HFFc6 (cell line): ENCODE measurements around the gene BHLHE40. TPM values are rescaled to one million over a fixed set of nuclear protein-coding genes. Genes with fewer than 3 reads are reported as not detected.

ENCODE experiments used
- DNase-seq: peaks from one replicate; pipeline ENCODE4 v3.0.0-alpha.2; 2018
- H3K27ac Mint-ChIP-seq: 2 replicates; pipeline ENCODE4 v1.8.0; 2020; ENCODE audit warnings: mild to moderate bottlenecking, mixed read lengths
- H3K27me3 Mint-ChIP-seq: 2 replicates; pipeline ENCODE4 v1.8.0; 2021; ENCODE audit warnings: mild to moderate bottlenecking, moderate library complexity, mixed read lengths; ENCODE audit not compliant: insufficient read depth
- H3K36me3 Mint-ChIP-seq: 2 replicates; pipeline ENCODE4 v1.8.0; 2021; ENCODE audit warnings: low read depth, mixed read lengths
- H3K4me1 Mint-ChIP-seq: 2 replicates; pipeline ENCODE4 v1.8.0; 2020; ENCODE audit warnings: low read depth, mixed read lengths
- H3K4me3 Mint-ChIP-seq: 2 replicates; pipeline ENCODE4 v1.8.0; 2020; ENCODE audit warnings: mild to moderate bottlenecking, moderate library complexity, mixed read lengths
- H3K9me3 Mint-ChIP-seq: 2 replicates; pipeline ENCODE4 v1.8.0; 2020; ENCODE audit warnings: mild to moderate bottlenecking, mixed read lengths
- total RNA-seq, 6 experiments: library from RNA; stranded (reverse); fragmentation: NEBNext Ultra II Directional; extraction: Animal tissue kit (Norgen Biotek cat#: 25700); gene quantifications; 2 replicates in 1 of 6; 3 replicates in 5 of 6; pipeline ENCODE4 v1.2.3, GENCODE V29; 2021
- TF ChIP-seq, protein P1 (sequence below): fragments of 200-600 bp; sonication (generic); IDR thresholded peaks from 2 replicates; pipeline ENCODE4 v1.5.0; 2021; ENCODE audit warnings: antibody characterized with exemption, mild to moderate bottlenecking

BHLHE40 gene
- total RNA-seq, 6 experiments from 2014 or later, result 10.2 to 11.8 (median 10.7) TPM

GRCh38 chr3:4986175-4986781 lies 7.0 kb downstream of the BHLHE40 start:
- H3K27me3 Mint-ChIP-seq, result no peaks in the 10 kb centered on the region
- H3K27ac Mint-ChIP-seq, result peak overlapping the region; percentile 94
- peak overlapping the region; percentile 84 for H3K4me3 Mint-ChIP-seq
- peaks cover 19% of the 10 kb centered on the region for H3K36me3 Mint-ChIP-seq
- H3K4me1 Mint-ChIP-seq, result peaks cover 59% of the 10 kb centered on the region
- no peaks in the 10 kb centered on the region for H3K9me3 Mint-ChIP-seq
- no peak for DNase-seq
- TF ChIP-seq, protein P1, sequence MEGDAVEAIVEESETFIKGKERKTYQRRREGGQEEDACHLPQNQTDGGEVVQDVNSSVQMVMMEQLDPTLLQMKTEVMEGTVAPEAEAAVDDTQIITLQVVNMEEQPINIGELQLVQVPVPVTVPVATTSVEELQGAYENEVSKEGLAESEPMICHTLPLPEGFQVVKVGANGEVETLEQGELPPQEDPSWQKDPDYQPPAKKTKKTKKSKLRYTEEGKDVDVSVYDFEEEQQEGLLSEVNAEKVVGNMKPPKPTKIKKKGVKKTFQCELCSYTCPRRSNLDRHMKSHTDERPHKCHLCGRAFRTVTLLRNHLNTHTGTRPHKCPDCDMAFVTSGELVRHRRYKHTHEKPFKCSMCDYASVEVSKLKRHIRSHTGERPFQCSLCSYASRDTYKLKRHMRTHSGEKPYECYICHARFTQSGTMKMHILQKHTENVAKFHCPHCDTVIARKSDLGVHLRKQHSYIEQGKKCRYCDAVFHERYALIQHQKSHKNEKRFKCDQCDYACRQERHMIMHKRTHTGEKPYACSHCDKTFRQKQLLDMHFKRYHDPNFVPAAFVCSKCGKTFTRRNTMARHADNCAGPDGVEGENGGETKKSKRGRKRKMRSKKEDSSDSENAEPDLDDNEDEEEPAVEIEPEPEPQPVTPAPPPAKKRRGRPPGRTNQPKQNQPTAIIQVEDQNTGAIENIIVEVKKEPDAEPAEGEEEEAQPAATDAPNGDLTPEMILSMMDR, result no peak

DNA sequence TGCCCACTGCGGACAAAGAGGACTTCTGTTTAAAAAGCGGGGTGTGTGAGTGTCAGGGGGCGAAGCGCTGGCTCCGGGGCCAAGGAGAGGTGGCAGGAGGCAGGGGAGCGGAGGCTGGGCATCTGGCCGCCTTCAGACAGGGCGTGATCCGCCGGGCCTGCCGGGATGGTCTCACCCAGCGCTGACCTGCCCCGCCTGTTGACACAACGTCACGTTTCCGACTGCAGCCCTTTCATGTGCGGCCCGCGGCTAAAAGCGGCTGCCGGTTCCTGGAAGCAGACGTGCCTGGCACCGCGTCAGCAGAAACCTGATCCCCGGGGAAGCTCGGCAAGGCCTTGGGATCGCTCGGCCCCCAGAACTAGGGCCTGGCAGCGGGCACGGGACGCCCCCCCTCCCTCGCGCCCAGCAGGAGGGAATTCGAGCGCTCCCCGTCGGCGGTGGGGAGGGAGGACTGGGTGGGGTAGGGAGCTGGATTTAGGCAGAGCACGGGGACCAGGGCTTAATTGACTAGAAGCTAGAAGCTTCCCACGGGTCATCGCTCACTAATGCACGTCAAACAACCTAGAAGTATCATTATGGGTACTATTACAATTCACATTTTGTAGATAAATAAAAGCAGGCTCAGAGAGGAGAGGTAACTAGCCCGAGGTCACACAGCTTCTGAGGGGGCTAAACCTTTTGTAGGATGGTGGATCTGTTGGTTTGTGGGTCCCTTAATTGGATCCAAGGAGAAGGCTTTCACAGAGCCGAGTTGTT lies 7.7 kb downstream of the BHLHE40 start:
- H3K27ac Mint-ChIP-seq, result peak overlapping the region; percentile 94
- peaks cover 13% of the 10 kb centered on the region for H3K36me3 Mint-ChIP-seq
- H3K27me3 Mint-ChIP-seq, result no peaks in the 10 kb centered on the region
- peak; percentile 96 for DNase-seq
- no peaks in the 10 kb centered on the region for H3K9me3 Mint-ChIP-seq
- peak overlapping the region; percentile 84 for H3K4me3 Mint-ChIP-seq
- TF ChIP-seq, protein P1, result peak; percentile 13; the same call in 1 of the 2 replicates
- peaks cover 52% of the 10 kb centered on the region for H3K4me1 Mint-ChIP-seq

- Mint-ChIP-seq H3K9me3 (no peaks in the 10 kb centered on the region), H3K27ac (peak overlapping the region; percentile 94), H3K4me3 (peak overlapping the region; percentile 84), H3K36me3 (peaks cover 12% of the 10 kb centered on the region), H3K4me1 (peaks cover 49% of the 10 kb centered on the region), H3K27me3 (no peaks in the 10 kb centered on the region)
- TF ChIP-seq, protein P1, result no peak
- DNase-seq, result no peak
These were observed 8.5 kb downstream of the BHLHE40 start for GRCh38 chr3:4987538-4988296.

GRCh38 chr3:4988983-4989834 lies 10.0 kb downstream of the BHLHE40 start:
- Mint-ChIP-seq H3K4me3 (no peak overlapping the region), H3K27ac (no peak overlapping the region), H3K9me3 (no peaks in the 10 kb centered on the region), H3K36me3 (peaks cover 5% of the 10 kb centered on the region), H3K27me3 (no peaks in the 10 kb centered on the region), H3K4me1 (peaks cover 49% of the 10 kb centered on the region)
- DNase-seq, result no peak
- TF ChIP-seq, protein P1, result no peak

GRCh38 chr3:4990069-4990468 lies 10.8 kb downstream of the BHLHE40 start:
- Mint-ChIP-seq H3K4me1 (peaks cover 51% of the 10 kb centered on the region), H3K27me3 (no peaks in the 10 kb centered on the region), H3K27ac (no peak overlapping the region), H3K9me3 (no peaks in the 10 kb centered on the region), H3K4me3 (no peak overlapping the region), H3K36me3 (no peaks in the 10 kb centered on the region)
- DNase-seq, result no peak
- TF ChIP-seq, protein P1, result no peak
